ENCODE results near the gene LURAP1L.

LURAP1L gene

DNA sequence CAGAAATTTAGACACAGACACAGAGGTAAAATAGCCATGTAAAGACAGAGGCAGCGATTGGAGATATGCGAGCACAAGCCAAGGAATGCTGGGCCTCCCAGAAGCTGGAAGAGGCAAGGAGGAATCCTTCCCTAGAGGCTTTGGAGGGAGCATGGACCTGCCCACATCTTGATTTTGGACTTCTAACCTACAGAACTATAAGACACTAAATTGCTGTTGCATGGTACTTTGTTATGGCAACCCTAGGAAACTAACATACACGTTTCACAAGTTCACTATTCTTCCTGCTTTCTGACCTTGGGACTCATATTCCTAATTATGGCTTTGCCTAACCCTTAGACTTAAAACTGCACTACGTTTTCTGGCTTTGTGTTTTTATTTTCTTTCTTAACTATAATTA is 4.6 kb upstream of the LURAP1L start:
- Histone ChIP-seq H3K27ac (no peak overlapping the region), H3K36me3 (no peaks in the 10 kb centered on the region), H3K27me3 (ENCODE audit: insufficient read depth, low read depth, severe bottlenecking) (no peaks in the 10 kb centered on the region), H3K4me3 (ENCODE audit: low read depth, low read length) (no peak overlapping the region), H3K9me3 (ENCODE audit: severe bottlenecking) (no peaks in the 10 kb centered on the region)
- DNase-seq = no peak
- TF ChIP-seq, protein P1, sequence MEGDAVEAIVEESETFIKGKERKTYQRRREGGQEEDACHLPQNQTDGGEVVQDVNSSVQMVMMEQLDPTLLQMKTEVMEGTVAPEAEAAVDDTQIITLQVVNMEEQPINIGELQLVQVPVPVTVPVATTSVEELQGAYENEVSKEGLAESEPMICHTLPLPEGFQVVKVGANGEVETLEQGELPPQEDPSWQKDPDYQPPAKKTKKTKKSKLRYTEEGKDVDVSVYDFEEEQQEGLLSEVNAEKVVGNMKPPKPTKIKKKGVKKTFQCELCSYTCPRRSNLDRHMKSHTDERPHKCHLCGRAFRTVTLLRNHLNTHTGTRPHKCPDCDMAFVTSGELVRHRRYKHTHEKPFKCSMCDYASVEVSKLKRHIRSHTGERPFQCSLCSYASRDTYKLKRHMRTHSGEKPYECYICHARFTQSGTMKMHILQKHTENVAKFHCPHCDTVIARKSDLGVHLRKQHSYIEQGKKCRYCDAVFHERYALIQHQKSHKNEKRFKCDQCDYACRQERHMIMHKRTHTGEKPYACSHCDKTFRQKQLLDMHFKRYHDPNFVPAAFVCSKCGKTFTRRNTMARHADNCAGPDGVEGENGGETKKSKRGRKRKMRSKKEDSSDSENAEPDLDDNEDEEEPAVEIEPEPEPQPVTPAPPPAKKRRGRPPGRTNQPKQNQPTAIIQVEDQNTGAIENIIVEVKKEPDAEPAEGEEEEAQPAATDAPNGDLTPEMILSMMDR (IDR thresholded peaks at IDR 0.05; ENCODE audit: low read depth, low read length) = no peak

DNA sequence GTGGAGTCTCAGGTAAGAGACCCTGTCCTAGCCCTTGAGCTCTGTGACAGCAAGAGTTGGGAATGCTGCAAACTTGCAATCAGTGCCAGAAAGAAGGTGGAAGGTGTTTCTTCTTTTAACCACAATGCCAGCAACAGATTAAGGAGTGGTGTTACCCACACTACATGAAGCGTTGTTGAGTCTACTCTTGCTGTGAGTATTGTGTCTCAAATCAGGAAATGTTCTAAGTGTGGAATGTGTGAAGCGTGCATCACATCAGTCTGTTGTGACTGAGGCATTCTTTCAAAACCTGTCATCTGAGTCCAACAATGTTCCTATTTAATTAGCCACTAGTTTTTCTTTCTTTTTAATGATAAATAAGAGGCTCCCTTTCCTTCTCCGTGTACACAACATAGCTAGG is 2.9 kb upstream of the LURAP1L start:
- no peaks in the 10 kb centered on the region for H3K27me3 ChIP-seq (ENCODE audit: insufficient read depth, low read depth, severe bottlenecking)
- no peak for DNase-seq
- H3K4me3 ChIP-seq (ENCODE audit: low read depth, low read length) = no peak overlapping the region
- no peak overlapping the region for H3K27ac ChIP-seq
- H3K36me3 ChIP-seq = no peaks in the 10 kb centered on the region
- no peaks in the 10 kb centered on the region for H3K9me3 ChIP-seq (ENCODE audit: severe bottlenecking)
- TF ChIP-seq, protein P1 (IDR thresholded peaks at IDR 0.05; ENCODE audit: low read depth, low read length) = no peak

DNA sequence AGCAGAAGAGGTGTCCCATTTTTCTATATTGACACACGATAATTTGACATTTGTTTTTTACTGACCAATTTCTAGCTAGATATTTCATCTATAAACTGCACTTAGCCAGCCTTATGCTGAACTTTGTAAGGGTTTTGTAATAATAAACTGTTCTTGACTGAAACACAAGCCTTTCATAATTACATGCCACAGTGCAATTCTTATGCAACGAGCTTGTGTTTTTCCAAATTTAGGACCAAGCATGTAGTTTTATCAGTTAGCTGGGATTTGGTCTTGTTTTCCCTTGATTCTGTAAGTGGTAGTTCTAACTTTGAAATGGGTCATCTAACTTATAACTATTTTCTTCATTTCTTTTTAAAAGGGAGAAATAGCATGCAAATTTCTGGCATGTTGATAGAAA is 1.3 kb upstream of the LURAP1L start:
- no peaks in the 10 kb centered on the region for H3K36me3 ChIP-seq
- H3K9me3 ChIP-seq (ENCODE audit: severe bottlenecking) = no peaks in the 10 kb centered on the region
- TF ChIP-seq, protein P1 (IDR thresholded peaks at IDR 0.05; ENCODE audit: low read depth, low read length) = no peak
- H3K27me3 ChIP-seq (ENCODE audit: insufficient read depth, low read depth, severe bottlenecking) = no peaks in the 10 kb centered on the region
- H3K4me3 ChIP-seq (ENCODE audit: low read depth, low read length) = no peak overlapping the region
- no peak overlapping the region for H3K27ac ChIP-seq
- DNase-seq = no peak

DNA sequence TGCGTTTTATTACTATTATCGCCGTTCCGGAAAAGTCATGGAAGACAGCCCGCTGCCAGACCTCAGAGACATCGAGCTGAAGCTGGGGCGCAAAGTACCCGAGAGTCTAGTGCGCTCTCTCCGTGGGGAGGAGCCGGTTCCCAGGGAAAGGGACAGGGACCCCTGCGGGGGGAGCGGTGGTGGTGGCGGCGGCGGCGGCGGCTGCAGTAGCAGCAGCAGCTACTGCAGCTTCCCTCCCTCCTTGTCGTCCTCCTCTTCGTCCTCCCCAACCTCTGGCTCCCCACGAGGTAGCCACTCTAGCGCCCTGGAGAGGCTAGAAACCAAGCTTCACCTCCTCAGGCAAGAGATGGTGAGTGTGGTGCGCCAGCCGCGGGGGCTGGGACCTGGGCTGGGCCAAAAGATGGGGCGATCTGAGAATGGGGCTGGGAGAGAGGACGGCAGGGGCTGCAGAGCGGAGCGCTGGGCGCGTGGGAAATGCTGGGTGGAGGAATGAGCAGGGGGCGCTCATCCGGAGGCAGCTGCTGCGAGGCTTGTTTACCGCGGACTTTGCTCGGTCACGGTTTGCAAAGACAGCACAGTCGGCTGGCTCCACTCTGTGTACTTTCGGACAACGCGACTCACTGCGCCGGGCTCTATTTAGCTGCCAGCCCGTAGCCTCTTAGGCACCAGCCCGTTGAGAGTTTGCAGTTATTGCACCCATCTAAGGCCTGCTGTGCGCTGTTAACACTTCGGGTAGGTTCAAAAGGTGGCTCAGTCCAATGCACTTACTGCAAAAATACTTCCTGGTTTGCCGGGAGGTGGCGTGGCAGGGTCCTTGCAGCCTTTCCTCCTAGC is 1.1 kb downstream of the LURAP1L start:
- no peak overlapping the region for H3K27ac ChIP-seq
- TF ChIP-seq, protein P1 (IDR thresholded peaks at IDR 0.05; ENCODE audit: low read depth, low read length) = peak; percentile 70
- peak; percentile 81 for DNase-seq

DNA sequence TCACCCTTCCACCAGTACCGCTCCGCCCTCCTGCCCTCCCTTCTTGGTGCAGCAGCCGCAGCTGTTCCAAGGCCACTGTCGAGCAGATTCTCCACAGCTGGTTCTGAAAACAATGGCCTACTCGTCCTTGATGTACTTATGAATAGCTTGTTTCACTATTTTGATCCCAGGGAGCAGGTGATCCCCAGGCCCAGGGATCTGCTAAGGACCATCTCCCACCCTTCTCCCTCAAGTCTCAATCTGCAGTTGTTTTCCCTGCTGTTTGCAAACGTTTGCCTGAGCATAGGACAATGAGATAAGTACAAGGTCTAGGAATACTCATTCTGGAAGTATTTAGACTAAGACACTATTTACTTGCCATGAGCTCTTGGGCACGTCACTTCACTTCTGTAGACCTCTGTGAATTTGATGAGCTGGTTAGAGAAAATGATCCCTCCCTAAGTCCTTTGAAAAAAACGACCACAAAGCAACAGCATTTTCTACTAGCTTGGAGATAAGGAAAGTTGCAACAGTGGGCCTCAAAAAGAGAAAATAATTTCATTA is 1.8 kb downstream of the LURAP1L start:
- Histone ChIP-seq H3K4me3 (ENCODE audit: low read depth, low read length) (peak overlapping the region; percentile 89), H3K36me3 (no peaks in the 10 kb centered on the region), H3K9me3 (ENCODE audit: severe bottlenecking) (no peaks in the 10 kb centered on the region), H3K27me3 (ENCODE audit: insufficient read depth, low read depth, severe bottlenecking) (no peaks in the 10 kb centered on the region), H3K27ac (no peak overlapping the region)
- TF ChIP-seq, protein P1 (IDR thresholded peaks at IDR 0.05; ENCODE audit: low read depth, low read length) = no peak
- DNase-seq = no peak

More for the DNA sequence above, 1.1 kb downstream of the LURAP1L start:
- no peaks in the 10 kb centered on the region for H3K9me3 ChIP-seq (ENCODE audit: severe bottlenecking)
- no peaks in the 10 kb centered on the region for H3K36me3 ChIP-seq
- peak overlapping the region; percentile 89 for H3K4me3 ChIP-seq (ENCODE audit: low read depth, low read length)
- H3K27me3 ChIP-seq (ENCODE audit: insufficient read depth, low read depth, severe bottlenecking) = no peaks in the 10 kb centered on the region
